ENCODE data around the gene XRCC2. TPM values are rescaled to one million over a fixed set of nuclear protein-coding genes. Genes with fewer than 3 reads are reported as not detected.

Gene XRCC2
- polyA plus RNA-seq, 1 donor from 2014 or later: 0.89 TPM

GRCh38 chr7:152663148-152663740 is 12.7 kb downstream of the XRCC2 start:
- no peak overlapping the region for H2AFZ ChIP-seq (ENCODE audit: low read depth, low read length)
- H3K27me3 ChIP-seq (ENCODE audit: insufficient read depth, low read depth, low read length): no peaks in the 10 kb centered on the region
- no peak for TF ChIP-seq EP300 (conservative IDR thresholded peaks at IDR 0.05; ENCODE audit: poor library complexity, severe bottlenecking)
- TF ChIP-seq RAD21 (conservative IDR thresholded peaks at IDR 0.05): no peak
- no peak for TF ChIP-seq EZH2 (IDR thresholded peaks at IDR 0.05; ENCODE audit: borderline replicate concordance, insufficient read depth, low read length, poor library complexity, severe bottlenecking)
- no peak for TF ChIP-seq MXI1 (conservative IDR thresholded peaks at IDR 0.05; ENCODE audit: poor library complexity, severe bottlenecking)
- TF ChIP-seq TAF1 (IDR thresholded peaks at IDR 0.05; ENCODE audit: low read depth): no peak
- no peak for TF ChIP-seq POLR2AphosphoS5 (IDR thresholded peaks at IDR 0.05)
- TF ChIP-seq CTCF (IDR thresholded peaks at IDR 0.05; ENCODE audit: poor library complexity, severe bottlenecking): no peak
- no peak for TF ChIP-seq REST (IDR thresholded peaks at IDR 0.05; ENCODE audit: borderline replicate concordance)
- no peak for TF ChIP-seq SMC3 (conservative IDR thresholded peaks at IDR 0.05; ENCODE audit: poor library complexity)
- H3K27ac ChIP-seq (ENCODE audit: low read length): no peak overlapping the region
- no peak overlapping the region for H3K4me3 ChIP-seq (ENCODE audit: low read length)
- H3K36me3 ChIP-seq (ENCODE audit: insufficient read depth, low read length): no peaks in the 10 kb centered on the region
- no peaks in the 10 kb centered on the region for H3K9me2 ChIP-seq (ENCODE audit: insufficient read depth, low read length)
- H3K9ac ChIP-seq (ENCODE audit: low read length): no peak overlapping the region
- H3K4me2 ChIP-seq (ENCODE audit: low read length): no peak overlapping the region
- H4K20me1 ChIP-seq (ENCODE audit: insufficient read depth): no peaks in the 10 kb centered on the region
- H3F3A ChIP-seq (ENCODE audit: insufficient read depth, low read length, poor library complexity, severe bottlenecking): no peaks in the 10 kb centered on the region
- no peaks in the 10 kb centered on the region for H3K79me2 ChIP-seq (replicated peaks; ENCODE audit: insufficient read depth, low read length)
- H3K9me3 ChIP-seq (ENCODE audit: low read length): no peaks in the 10 kb centered on the region

- no peak for TF ChIP-seq EZH2 (IDR thresholded peaks at IDR 0.05; ENCODE audit: borderline replicate concordance, insufficient read depth, low read length, poor library complexity, severe bottlenecking)
- no peak for TF ChIP-seq SMC3 (conservative IDR thresholded peaks at IDR 0.05; ENCODE audit: poor library complexity)
- no peak for TF ChIP-seq POLR2AphosphoS5 (IDR thresholded peaks at IDR 0.05)
- Histone ChIP-seq H2AFZ (ENCODE audit: low read depth, low read length) (no peak overlapping the region), H3F3A (ENCODE audit: insufficient read depth, low read length, poor library complexity, severe bottlenecking) (no peaks in the 10 kb centered on the region), H3K9ac (ENCODE audit: low read length) (no peak overlapping the region), H3K36me3 (ENCODE audit: insufficient read depth, low read length) (no peaks in the 10 kb centered on the region), H3K9me3 (ENCODE audit: low read length) (no peaks in the 10 kb centered on the region), H3K9me2 (ENCODE audit: insufficient read depth, low read length) (no peaks in the 10 kb centered on the region), H3K27ac (ENCODE audit: low read length) (no peak overlapping the region), H4K20me1 (ENCODE audit: insufficient read depth) (no peaks in the 10 kb centered on the region), H3K27me3 (ENCODE audit: insufficient read depth, low read depth, low read length) (no peaks in the 10 kb centered on the region), H3K4me2 (ENCODE audit: low read length) (no peak overlapping the region), H3K79me2 (replicated peaks; ENCODE audit: insufficient read depth, low read length) (no peaks in the 10 kb centered on the region), H3K4me3 (ENCODE audit: low read length) (no peak overlapping the region)
Observed at GRCh38 chr7:152661479-152661878, 14.5 kb downstream of the XRCC2 start.

Data from neural cell (in vitro differentiated cells).